H1 (cell line): ENCODE data around the gene LYPD6B. TPM values are rescaled to one million over a fixed set of nuclear protein-coding genes. Genes with fewer than 3 reads are reported as not detected.

Source experiments
- CTCF ChIA-PET: fragments of 300-600 bp; sonication (Branson Sonifier 250); formaldehyde crosslinking; loops from one replicate; lab custom pipeline; 2021; ENCODE audit not compliant: partially characterized antibody; lab: Charles Lee
- POLR2A ChIA-PET: fragments of 300-600 bp; sonication (Branson Sonifier 250); formaldehyde crosslinking; loops from one replicate; lab custom pipeline; 2021; ENCODE audit warnings: inconsistent platforms; ENCODE audit not compliant: partially characterized antibody; lab: Charles Lee
- DNase-seq, 2 experiments: peaks; one replicate each; pipeline versions ENCODE4 v3.0.0 to v3.0.0-alpha.2; 2010 to 2022; ENCODE audit warnings: low spot score in 2 of 2, low read depth in 1 of 2, mixed read lengths in 1 of 2
- FAIRE-seq: peaks from 2 replicates; lab custom pipeline; 2011; peaks lifted over from hg19 to GRCh38; lab: Jason Lieb, UNC
- H2AFZ ChIP-seq: 2 replicates; pipeline ENCODE4 v1.8.1; 2012; ENCODE audit warnings: low read length, inconsistent platforms
- H2AK5ac ChIP-seq: 2 replicates; pipeline ENCODE4 v1.6.1; 2013; ENCODE audit warnings: low read depth, low read length
- H2BK120ac ChIP-seq: replicated peaks from 2 replicates; pipeline ENCODE3; 2013; ENCODE audit warnings: low read depth, low read length, inconsistent platforms
- H2BK12ac ChIP-seq: 2 replicates; pipeline ENCODE4 v1.6.1; 2013; ENCODE audit warnings: low read depth, low read length
- H2BK15ac ChIP-seq: 2 replicates; pipeline ENCODE4 v1.6.1; 2013; ENCODE audit warnings: low read length
- H2BK20ac ChIP-seq: 2 replicates; pipeline ENCODE4 v1.6.1; 2013; ENCODE audit warnings: low read length
- H2BK5ac ChIP-seq: 2 replicates; pipeline ENCODE4 v1.6.1; 2013; ENCODE audit warnings: low read depth, low read length
- H3K14ac ChIP-seq: 2 replicates; pipeline ENCODE4 v1.6.1; 2013; ENCODE audit warnings: inconsistent platforms; ENCODE audit not compliant: insufficient read length
- H3K18ac ChIP-seq: 2 replicates; pipeline ENCODE4 v1.6.1; 2013; ENCODE audit warnings: low read length; ENCODE audit errors: extremely low read depth
- H3K23ac ChIP-seq: 2 replicates; pipeline ENCODE4 v1.6.1; 2013; ENCODE audit warnings: inconsistent platforms; ENCODE audit not compliant: insufficient read length
- H3K23me2 ChIP-seq: 2 replicates; pipeline ENCODE4 v1.6.1; 2013; ENCODE audit warnings: low read depth, low read length
- H3K27ac ChIP-seq: 2 replicates; pipeline ENCODE4 v1.6.1; 2011; ENCODE audit warnings: low read depth, low read length, inconsistent platforms
- H3K27me3 ChIP-seq, 4 experiments: replicated peaks in 1 of 4; 1 replicate in 1 of 4; 2 replicates in 3 of 4; pipeline versions ENCODE4 v1.6.1 to v1.8.1; 2011 to 2013; ENCODE audit warnings: low read length in 3 of 4, mild to moderate bottlenecking in 3 of 4, inconsistent platforms in 2 of 4, mixed read lengths in 2 of 4, moderate library complexity in 1 of 4; ENCODE audit not compliant: control insufficient read depth in 3 of 4, insufficient read depth in 3 of 4; ENCODE audit errors: extremely low read depth in 1 of 4
- H3K36me3 ChIP-seq, 4 experiments: 2 replicates each; pipeline versions ENCODE4 v1.6.1 to v1.8.1; 2011 to 2013; ENCODE audit warnings: mild to moderate bottlenecking in 4 of 4, low read length in 3 of 4, moderate library complexity in 2 of 4, control low read depth in 1 of 4, inconsistent platforms in 1 of 4; ENCODE audit not compliant: insufficient read depth in 4 of 4, control insufficient read depth in 2 of 4
- H3K4ac ChIP-seq: replicated peaks from 2 replicates; pipeline ENCODE3; 2013; ENCODE audit warnings: low read length, low read depth, mixed read lengths, inconsistent platforms; ENCODE audit not compliant: insufficient read length
- H3K4me1 ChIP-seq, 4 experiments: replicated peaks in 1 of 4; 1 replicate in 1 of 4; 2 replicates in 3 of 4; pipeline versions ENCODE4 v1.6.1 to v1.8.1; 2011 to 2013; ENCODE audit warnings: low read length in 3 of 4, inconsistent platforms in 2 of 4, mixed read lengths in 1 of 4; ENCODE audit not compliant: insufficient read depth in 4 of 4, control insufficient read depth in 3 of 4
- H3K4me2 ChIP-seq, 2 experiments: 2 replicates each; pipeline versions ENCODE4 v1.6.1 to v1.8.1; 2011 to 2013; ENCODE audit warnings: low read depth in 2 of 2, low read length in 2 of 2, control low read depth in 1 of 2, inconsistent platforms in 1 of 2, mild to moderate bottlenecking in 1 of 2; ENCODE audit not compliant: insufficient read depth in 1 of 2
- H3K4me3 ChIP-seq, 4 experiments: fragments of 200-600, 300-600 bp in 1 of 4; sonication (generic), shearing (Covaris generic), sonication (Bioruptor Twin) in 1 of 4; 2 replicates each; pipeline versions ENCODE4 v1.5.1 to v1.8.1; 2011 to 2016; ENCODE audit warnings: low read length in 4 of 4, low read depth in 3 of 4, control low read depth in 2 of 4, inconsistent platforms in 2 of 4, mild to moderate bottlenecking in 2 of 4, mixed read lengths in 1 of 4, moderate library complexity in 1 of 4; ENCODE audit not compliant: insufficient read depth in 2 of 4; ENCODE audit errors: extremely low read depth in 1 of 4
- H3K56ac ChIP-seq: replicated peaks from 2 replicates; pipeline ENCODE3; 2013; ENCODE audit warnings: low read depth, mild to moderate bottlenecking, mixed read lengths, low read length, inconsistent platforms; ENCODE audit not compliant: insufficient read length
- H3K79me1 ChIP-seq: 2 replicates; pipeline ENCODE4 v1.6.1; 2013; ENCODE audit warnings: low read depth, low read length, control low read depth
- H3K79me2 ChIP-seq, 2 experiments: 2 replicates each; pipeline versions ENCODE4 v1.6.1 to v1.8.1; 2012 to 2013; ENCODE audit warnings: low read length in 2 of 2, mild to moderate bottlenecking in 2 of 2, inconsistent platforms in 1 of 2; ENCODE audit not compliant: insufficient read depth in 2 of 2, control insufficient read depth in 1 of 2
- H3K9ac ChIP-seq, 4 experiments: replicated peaks in 1 of 4; 1 replicate in 1 of 4; 2 replicates in 3 of 4; pipeline versions ENCODE4 v1.6.1 to v1.8.1; 2011 to 2013; ENCODE audit warnings: low read depth in 3 of 4, low read length in 3 of 4, control low read depth in 2 of 4, mild to moderate bottlenecking in 2 of 4, moderate library complexity in 2 of 4, inconsistent platforms in 1 of 4; ENCODE audit errors: extremely low read depth in 1 of 4
- H3K9me3 ChIP-seq, 2 experiments: 2 replicates each; pipeline versions ENCODE4 v1.6.1 to v1.8.1; 2012 to 2013; ENCODE audit warnings: mild to moderate bottlenecking in 2 of 2, moderate library complexity in 2 of 2, control low read depth in 1 of 2, inconsistent platforms in 1 of 2, low read depth in 1 of 2, low read length in 1 of 2, mixed read lengths in 1 of 2; ENCODE audit not compliant: insufficient read depth in 2 of 2
- H4K20me1 ChIP-seq, 2 experiments: replicated peaks in 1 of 2; 2 replicates each; pipeline versions ENCODE3 to v1.8.1; 2011 to 2013; ENCODE audit warnings: inconsistent platforms in 2 of 2, low read length in 2 of 2, mild to moderate bottlenecking in 1 of 2; ENCODE audit not compliant: insufficient read depth in 2 of 2, control insufficient read depth in 1 of 2
- H4K5ac ChIP-seq: 2 replicates; pipeline ENCODE4 v1.6.1; 2013; ENCODE audit warnings: low read length, low read depth, mixed read lengths, inconsistent platforms; ENCODE audit not compliant: insufficient read length
- H4K8ac ChIP-seq: 2 replicates; pipeline ENCODE4 v1.8.0; 2013; ENCODE audit warnings: mild to moderate bottlenecking, moderate library complexity, low read length, inconsistent platforms; ENCODE audit not compliant: insufficient read depth; ENCODE audit errors: extremely low read depth
- H4K91ac ChIP-seq: replicated peaks from 2 replicates; pipeline ENCODE3; 2013; ENCODE audit warnings: low read length, mixed read lengths, inconsistent platforms; ENCODE audit not compliant: insufficient read length
- HDAC2 ChIP-seq, 2 experiments: fragments of 300-600 bp in 1 of 2; sonication (generic) in 1 of 2; IDR thresholded peaks; 2 replicates each; pipeline ENCODE4 v1.6.1; 2011 to 2012; ENCODE audit warnings: low read depth in 2 of 2, low read length in 2 of 2, mild to moderate bottlenecking in 2 of 2, moderate library complexity in 2 of 2, borderline replicate concordance in 1 of 2, inconsistent platforms in 1 of 2
- RNF2 ChIP-seq: fragments of 200-900, 300-1000 bp; sonication (generic); IDR thresholded peaks from 2 replicates; pipeline ENCODE4 v1.7.1; 2016; ENCODE audit warnings: borderline replicate concordance, low read depth, mild to moderate bottlenecking, antibody characterized with exemption, low read length; ENCODE audit not compliant: poor library complexity, severe bottlenecking; ENCODE audit errors: missing control alignments
- WGBS, 2 experiments: shearing (Covaris generic) in 1 of 2; methylation state at CpG; one replicate each; pipeline versions ENCODE4 v1.1.6 to v1.1.7; 2013 to 2015; ENCODE audit warnings: low lambda C conversion rate in 2 of 2, mixed read lengths in 2 of 2, inconsistent platforms in 1 of 2, low coverage in 1 of 2, missing lambda C conversion rate in 1 of 2; ENCODE audit not compliant: insufficient replicate concordance in 2 of 2, insufficient coverage in 1 of 2, insufficient read length in 1 of 2; ENCODE audit errors: extremely low coverage in 1 of 2, missing lambda C conversion rate in 1 of 2; 5-methylcytosine and 5-hydroxymethylcytosine counted together
- polyA plus RNA-seq, 7 experiments: library from polyadenylated mRNA; depleted of rRNA in 3 of 7; stranded (reverse) in 5 of 7; unstranded in 2 of 7; fragments of >200 nt in 5 of 7; fragments of 200-250 nt in 2 of 7; gene quantifications; 1 replicate in 5 of 7; 2 replicates in 1 of 7; 4 replicates in 1 of 7; pipeline versions ENCODE4 v1.2.1 to v1.2.3, GENCODE V29; 2011 to 2013; ENCODE audit warnings: missing spikeins in 2 of 7, mixed read lengths in 2 of 7
- total RNA-seq: library from RNA; stranded (reverse); fragmentation: NEBNext Ultra II Directional; extraction: Animal tissue kit (Norgen Biotek cat#: 25700); gene quantifications from 2 replicates; pipeline ENCODE4 v1.2.1, GENCODE V29; 2021

The LYPD6B gene
- total and polyA plus RNA-seq, 2 of the 8 experiments (the other 6 are each of a cell fraction or from before 2014, with no cell fraction given), result 2.2 to 3.5 TPM

- no peak overlapping the region for H4K5ac ChIP-seq
- H3K79me2 ChIP-seq, result no peaks in the 10 kb centered on the region
- no peak overlapping the region for H4K91ac ChIP-seq
- ChIA-PET POLR2A (interaction anchor here (1.0 kb wide), 1 partner anchor 34 kb away, joined by 3 read pairs; the partner anchor contains the start of gene LYPD6B), CTCF (interaction anchor here (2.9 kb wide), 1 partner anchor 13 kb away, joined by 14 read pairs; no protein-coding TSS in a partner anchor)
- no peak overlapping the region for H4K8ac ChIP-seq
- H3K23ac ChIP-seq, result no peak overlapping the region
- H2BK20ac ChIP-seq, result no peak overlapping the region
- H3K4me1 ChIP-seq, result peaks cover 6 to 28% (median 15%) of the 10 kb centered on the region in 4 experiments; a peak in 5 of 7 replicates
- no peak overlapping the region for H3K18ac ChIP-seq
- peaks cover 3% of the 10 kb centered on the region; the same call in 1 of the 2 replicates for H3K23me2 ChIP-seq
- H2AK5ac ChIP-seq, result no peak overlapping the region
- no peak overlapping the region for H3K4ac ChIP-seq
- no peak overlapping the region for H3K14ac ChIP-seq
- H3K36me3 ChIP-seq, result peaks cover 7 to 44% (median 26%) of the 10 kb centered on the region in 4 experiments
- WGBS, 2 experiments, result 94% methylated on average over 3 of the region's 3 CpGs; no CpG with 5 or more reads in 1 of the 2 experiments
- no peaks in the 10 kb centered on the region for H4K20me1 ChIP-seq
- DNase-seq (no peak), FAIRE-seq (no peak)
- peaks cover 5 to 15% of the 10 kb centered on the region in 2 experiments; a peak in 3 of 4 replicates for H3K9me3 ChIP-seq
- H3K27me3 ChIP-seq, result no peaks in the 10 kb centered on the region
- H3K9ac ChIP-seq, result no peak overlapping the region
- H2BK120ac ChIP-seq, result no peak overlapping the region
- no peak overlapping the region for H3K4me3 ChIP-seq
- H2AFZ ChIP-seq, result no peak overlapping the region
- no peak for TF ChIP-seq HDAC2 (IDR thresholded peaks at IDR 0.05; ENCODE audit: borderline replicate concordance in 1 of 2, low read depth in 2 of 2, low read length in 2 of 2)
- no peak for TF ChIP-seq RNF2
- TF ChIP-seq, all 59 proteins: peak for 0
- Histone ChIP-seq H2BK12ac (no peak overlapping the region), H2BK15ac (no peak overlapping the region), H3K56ac (no peak overlapping the region), H3K4me2 (no peak overlapping the region), H3K79me1 (no peaks in the 10 kb centered on the region), H3K27ac (no peak overlapping the region), H2BK5ac (no peak overlapping the region)
These were observed 33.7 kb upstream of the LYPD6B start for GRCh38 chr2:149004836-149005235.
